ENCODE data around the gene YIPF5. TPM values are rescaled to one million over a fixed set of nuclear protein-coding genes. Genes with fewer than 3 reads are reported as not detected.

The YIPF5 gene
- total RNA-seq, 1 experiment from 2014 or later, result 59.2 TPM

DNA sequence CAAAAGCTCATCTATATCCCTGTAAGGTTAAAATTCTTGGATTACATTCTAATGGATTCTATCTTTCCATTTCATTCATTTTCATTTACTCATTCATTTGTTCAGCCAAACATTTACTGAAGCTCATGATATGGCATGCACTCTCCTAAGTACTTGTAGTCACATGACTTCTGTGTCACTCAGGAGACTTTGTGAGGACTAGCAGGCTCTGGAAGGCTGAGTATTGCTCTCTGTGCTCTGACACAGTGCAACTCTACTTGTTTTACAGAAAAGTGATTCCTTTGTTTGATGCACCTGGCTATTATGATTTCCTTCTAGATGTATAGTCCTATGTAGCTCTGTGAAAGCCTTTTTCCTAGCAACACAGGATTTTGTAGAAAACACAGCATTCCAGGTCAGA, 53.0 kb downstream of the YIPF5 start:
- no peak for DNase-seq
- Mint-ChIP-seq H3K36me3 (ENCODE audit: insufficient read depth, unreplicated experiment) (no peaks in the 10 kb centered on the region), H3K9me3 (ENCODE audit: unreplicated experiment) (no peaks in the 10 kb centered on the region), H3K27me3 (ENCODE audit: insufficient read depth, unreplicated experiment) (peaks cover 7% of the 10 kb centered on the region), H3K27ac (ENCODE audit: unreplicated experiment) (no peak overlapping the region), H3K4me3 (ENCODE audit: unreplicated experiment) (no peak overlapping the region), H3K4me1 (ENCODE audit: low read depth, unreplicated experiment) (no peaks in the 10 kb centered on the region)
- POLR2A ChIA-PET, result no interaction called here
- no TSS peak for BruUV-seq (replicated peaks)
- H3K4me1 ChIP-seq, result no peaks in the 10 kb centered on the region
- no peaks in the 10 kb centered on the region for H3K36me3 ChIP-seq (ENCODE audit: control insufficient read depth, insufficient read depth, low read length)
- CTCF ChIA-PET, result no interaction called here
- TF ChIP-seq, protein P1, sequence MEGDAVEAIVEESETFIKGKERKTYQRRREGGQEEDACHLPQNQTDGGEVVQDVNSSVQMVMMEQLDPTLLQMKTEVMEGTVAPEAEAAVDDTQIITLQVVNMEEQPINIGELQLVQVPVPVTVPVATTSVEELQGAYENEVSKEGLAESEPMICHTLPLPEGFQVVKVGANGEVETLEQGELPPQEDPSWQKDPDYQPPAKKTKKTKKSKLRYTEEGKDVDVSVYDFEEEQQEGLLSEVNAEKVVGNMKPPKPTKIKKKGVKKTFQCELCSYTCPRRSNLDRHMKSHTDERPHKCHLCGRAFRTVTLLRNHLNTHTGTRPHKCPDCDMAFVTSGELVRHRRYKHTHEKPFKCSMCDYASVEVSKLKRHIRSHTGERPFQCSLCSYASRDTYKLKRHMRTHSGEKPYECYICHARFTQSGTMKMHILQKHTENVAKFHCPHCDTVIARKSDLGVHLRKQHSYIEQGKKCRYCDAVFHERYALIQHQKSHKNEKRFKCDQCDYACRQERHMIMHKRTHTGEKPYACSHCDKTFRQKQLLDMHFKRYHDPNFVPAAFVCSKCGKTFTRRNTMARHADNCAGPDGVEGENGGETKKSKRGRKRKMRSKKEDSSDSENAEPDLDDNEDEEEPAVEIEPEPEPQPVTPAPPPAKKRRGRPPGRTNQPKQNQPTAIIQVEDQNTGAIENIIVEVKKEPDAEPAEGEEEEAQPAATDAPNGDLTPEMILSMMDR (IDR thresholded peaks at IDR 0.05; ENCODE audit: insufficient read depth in 1 of 2, low read depth in 1 of 2, low read length in 1 of 2, severe bottlenecking in 1 of 2, unreplicated experiment in 1 of 2), result no peak
- no peak overlapping the region for H3K4me3 ChIP-seq (ENCODE audit: low read depth, low read length)
- no peaks in the 10 kb centered on the region; the same call in 1 of the 2 replicates for H3K9me3 ChIP-seq
- intact Hi-C loops (cut with micrococcal nuclease; ENCODE audit: unreplicated experiment), result no loop called here
- H3K27me3 ChIP-seq (replicated peaks; ENCODE audit: control insufficient read depth, insufficient read depth, low read length), result no peaks in the 10 kb centered on the region

DNA sequence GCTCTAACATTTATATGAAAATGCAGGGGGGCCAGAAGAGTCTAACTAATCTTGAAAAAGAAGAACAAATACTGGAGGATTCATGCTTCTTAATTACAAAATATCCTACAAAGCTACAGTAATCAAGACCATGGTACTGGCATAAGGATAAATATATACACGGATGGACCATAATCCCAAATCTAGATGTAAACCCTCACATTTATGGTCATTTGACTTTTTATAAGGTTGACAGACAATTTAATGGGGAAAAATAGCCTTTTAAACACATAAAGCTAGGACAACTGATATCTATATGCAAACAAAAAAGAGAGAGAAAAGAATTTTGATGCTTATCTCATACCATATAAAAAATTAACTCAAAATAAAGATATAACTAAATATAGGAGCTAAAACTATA, 55.9 kb downstream of the YIPF5 start:
- Mint-ChIP-seq H3K9me3 (ENCODE audit: unreplicated experiment) (no peaks in the 10 kb centered on the region), H3K27me3 (ENCODE audit: insufficient read depth, unreplicated experiment) (peaks cover 3% of the 10 kb centered on the region)
- TF ChIP-seq, protein P1 (IDR thresholded peaks at IDR 0.05; ENCODE audit: insufficient read depth in 1 of 2, low read depth in 1 of 2, low read length in 1 of 2, severe bottlenecking in 1 of 2, unreplicated experiment in 1 of 2), result no peak

More for the DNA sequence above, 55.9 kb downstream of the YIPF5 start:
- Mint-ChIP-seq H3K4me3 (ENCODE audit: unreplicated experiment) (no peak overlapping the region), H3K4me1 (ENCODE audit: low read depth, unreplicated experiment) (no peaks in the 10 kb centered on the region), H3K36me3 (ENCODE audit: insufficient read depth, unreplicated experiment) (no peaks in the 10 kb centered on the region), H3K27ac (ENCODE audit: unreplicated experiment) (no peak overlapping the region)
- intact Hi-C loops (cut with micrococcal nuclease; ENCODE audit: unreplicated experiment), result no loop called here
- ChIA-PET POLR2A (no interaction called here), CTCF (no interaction called here)
- BruUV-seq (replicated peaks), result no TSS peak
- no peaks in the 10 kb centered on the region for H3K4me1 ChIP-seq
- H3K9me3 ChIP-seq, result no peaks in the 10 kb centered on the region
- no peak overlapping the region for H3K4me3 ChIP-seq (ENCODE audit: low read depth, low read length)
- no peaks in the 10 kb centered on the region for H3K27me3 ChIP-seq (replicated peaks; ENCODE audit: control insufficient read depth, insufficient read depth, low read length)
- no peak for DNase-seq
- no peaks in the 10 kb centered on the region for H3K36me3 ChIP-seq (ENCODE audit: control insufficient read depth, insufficient read depth, low read length)

Other genes starting within 250 kb of the YIPF5 start
- gene KCTD16, start 214 bp upstream of the YIPF5 start, total RNA-seq (2022), result 0.29 and 0.51 TPM in 2 replicates